ENCODE data around the gene RBM12. TPM values are rescaled to one million over a fixed set of nuclear protein-coding genes. Genes with fewer than 3 reads are reported as not detected.
"Not testable (repeated sequence)": the region's sequence is repeated elsewhere in the genome, so short reads cannot be mapped to it uniquely, and the experiment has no call there.

RBM12 gene
- total RNA-seq, 1 donor from 2014 or later, result 46.2 TPM

DNA sequence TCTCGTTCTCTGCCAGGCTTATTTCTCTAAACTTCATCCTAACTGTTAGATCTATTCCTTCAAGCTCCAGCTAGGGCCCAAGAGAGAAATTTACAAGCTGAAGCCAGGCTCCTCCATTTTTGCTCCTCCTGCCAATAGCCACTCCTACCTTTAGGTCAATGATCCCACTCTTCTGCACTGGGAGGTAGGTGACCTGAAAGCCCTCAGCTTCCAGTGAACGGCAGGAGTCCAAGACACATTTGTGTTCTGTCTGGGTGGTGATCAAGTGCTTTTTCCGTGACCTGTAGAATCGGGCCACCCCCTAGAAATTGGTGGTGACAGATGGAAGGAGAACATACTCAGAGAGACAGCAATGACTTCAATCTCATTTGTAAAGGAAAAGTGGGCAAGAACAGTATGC, 25.6 kb upstream of the RBM12 start:
- no peak for DNase-seq
- Histone ChIP-seq H3K9me3 (replicated peaks) (no peaks in the 10 kb centered on the region), H3K4me3 (no peak overlapping the region), H3K27ac (replicated peaks) (no peak overlapping the region), H3K4me1 (no peaks in the 10 kb centered on the region), H3K36me3 (peaks cover 87% of the 10 kb centered on the region), H3K27me3 (ENCODE audit: low read depth) (no peaks in the 10 kb centered on the region)
- no peak for TF ChIP-seq CTCF (IDR thresholded peaks at IDR 0.05; ENCODE audit: borderline replicate concordance)
- intact Hi-C loops (cut with micrococcal nuclease), result no loop called here

DNA sequence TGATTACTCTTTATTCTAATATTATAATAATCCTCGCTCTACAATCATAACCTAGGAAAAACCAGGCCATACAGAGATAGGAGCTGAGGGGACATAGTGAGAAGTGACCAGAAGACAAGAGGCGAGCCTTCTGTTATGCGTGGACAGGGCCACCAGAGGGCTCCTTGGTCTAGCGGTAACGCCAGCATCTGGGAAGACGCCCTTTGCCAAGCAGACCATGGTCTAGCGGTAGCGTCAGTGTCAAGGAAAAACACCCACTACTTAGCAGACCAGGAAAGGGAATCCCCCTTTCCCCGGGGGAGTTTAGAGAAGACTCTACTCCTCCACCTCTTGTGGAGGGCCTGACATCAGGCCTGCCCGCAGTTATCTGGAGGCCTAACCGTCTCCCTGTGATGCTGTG, 22.2 kb upstream of the RBM12 start:
- H3K9me3 ChIP-seq (replicated peaks); DNase-seq; H3K4me1 ChIP-seq; intact Hi-C loops (cut with micrococcal nuclease); H3K27ac ChIP-seq (replicated peaks); H3K27me3 ChIP-seq (ENCODE audit: low read depth); H3K4me3 ChIP-seq: not testable (repeated sequence)
- peaks cover 77% of the 10 kb centered on the region for H3K36me3 ChIP-seq

- H3K4me1 ChIP-seq; H3K4me3 ChIP-seq; H3K9me3 ChIP-seq (replicated peaks); H3K27ac ChIP-seq (replicated peaks); H3K27me3 ChIP-seq (ENCODE audit: low read depth); intact Hi-C loops (cut with micrococcal nuclease); DNase-seq: not testable (repeated sequence)
- H3K36me3 ChIP-seq, result peaks cover 86% of the 10 kb centered on the region
These were observed 20.7 kb upstream of the RBM12 start for GRCh38 chr20:35685368-35685767.

- Histone ChIP-seq H3K4me3 (no peak overlapping the region), H3K36me3 (peaks cover 86% of the 10 kb centered on the region), H3K27me3 (ENCODE audit: low read depth) (no peaks in the 10 kb centered on the region), H3K4me1 (no peaks in the 10 kb centered on the region), H3K27ac (replicated peaks) (no peak overlapping the region), H3K9me3 (replicated peaks) (no peaks in the 10 kb centered on the region)
- no peak for DNase-seq
- intact Hi-C loops (cut with micrococcal nuclease), result no loop called here
- no peak for TF ChIP-seq CTCF (IDR thresholded peaks at IDR 0.05; ENCODE audit: borderline replicate concordance)
These were observed 17.3 kb upstream of the RBM12 start for GRCh38 chr20:35681960-35682359.

- DNase-seq, result no peak
- no peak overlapping the region for H3K4me3 ChIP-seq
- no peaks in the 10 kb centered on the region for H3K4me1 ChIP-seq
- no peak for TF ChIP-seq CTCF (IDR thresholded peaks at IDR 0.05; ENCODE audit: borderline replicate concordance)
- H3K9me3 ChIP-seq (replicated peaks), result no peaks in the 10 kb centered on the region
- intact Hi-C loops (cut with micrococcal nuclease), result no loop called here
- no peak overlapping the region for H3K27ac ChIP-seq (replicated peaks)
- no peaks in the 10 kb centered on the region for H3K27me3 ChIP-seq (ENCODE audit: low read depth)
- H3K36me3 ChIP-seq, result peaks cover 86% of the 10 kb centered on the region
These were observed 15.9 kb upstream of the RBM12 start for GRCh38 chr20:35680452-35681183.

- Histone ChIP-seq H3K27ac (replicated peaks) (no peak overlapping the region), H3K9me3 (replicated peaks) (no peaks in the 10 kb centered on the region), H3K4me1 (no peaks in the 10 kb centered on the region), H3K36me3 (peaks cover 99% of the 10 kb centered on the region), H3K27me3 (ENCODE audit: low read depth) (no peaks in the 10 kb centered on the region), H3K4me3 (no peak overlapping the region)
- no peak for DNase-seq
- TF ChIP-seq CTCF (IDR thresholded peaks at IDR 0.05; ENCODE audit: borderline replicate concordance), result no peak
- intact Hi-C loops (cut with micrococcal nuclease), result no loop called here
These were observed 10.2 kb upstream of the RBM12 start for GRCh38 chr20:35674921-35675320.
